ENCODE results near the gene ALDH8A1.

The ALDH8A1 gene

DNA sequence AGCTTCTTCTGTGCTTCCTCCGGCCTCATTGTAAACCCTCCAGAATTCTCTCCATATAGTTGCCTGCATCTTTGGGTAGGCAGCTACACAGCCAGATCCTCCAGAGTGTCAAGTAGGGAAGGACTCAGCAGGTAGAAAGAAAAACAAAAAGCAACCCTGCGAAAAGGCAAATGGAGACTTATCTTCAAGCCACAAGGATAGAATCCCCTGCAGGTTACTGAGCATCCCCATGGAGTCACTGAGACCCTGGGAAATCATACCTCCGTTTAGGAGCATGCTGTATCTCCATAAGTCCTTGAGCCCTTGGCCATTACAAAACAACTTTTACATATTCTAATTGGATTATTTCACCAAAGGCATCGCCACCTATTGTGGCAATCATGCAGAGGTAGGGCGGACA is 28.6 kb downstream of the ALDH8A1 start:
- no peak overlapping the region for H3K4me3 ChIP-seq (replicated peaks in 1 of 2; ENCODE audit: low read depth in 2 of 2, low read length in 2 of 2)
- no peak for DNase-seq (ENCODE audit: low read depth in 2 of 2)
- no peak for TF ChIP-seq CTCF (IDR thresholded peaks at IDR 0.05; ENCODE audit: low read depth, low read length)

DNA sequence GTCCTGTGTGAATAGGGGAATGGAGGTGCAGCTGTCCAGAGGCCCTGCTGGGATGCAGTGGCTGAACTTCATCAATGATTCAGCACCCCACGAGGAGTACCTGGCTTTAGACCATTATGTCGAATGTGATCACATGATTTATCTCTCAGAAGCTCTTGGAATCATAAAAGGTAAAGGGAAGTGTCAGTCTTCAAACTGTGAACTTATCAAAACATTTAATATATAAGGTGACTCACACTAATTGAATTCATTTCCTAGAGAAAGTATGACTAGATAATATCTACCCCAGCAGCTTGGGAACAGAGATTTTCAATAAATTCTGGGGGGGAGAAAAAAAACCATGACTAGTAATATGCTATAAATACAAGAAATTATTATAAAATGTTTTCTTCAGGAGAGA is 29.5 kb downstream of the ALDH8A1 start:
- no peak for TF ChIP-seq CTCF (IDR thresholded peaks at IDR 0.05; ENCODE audit: low read depth, low read length)
- no peak overlapping the region for H3K4me3 ChIP-seq (replicated peaks in 1 of 2; ENCODE audit: low read depth in 2 of 2, low read length in 2 of 2)
- DNase-seq (ENCODE audit: low read depth in 2 of 2) = no peak

DNA sequence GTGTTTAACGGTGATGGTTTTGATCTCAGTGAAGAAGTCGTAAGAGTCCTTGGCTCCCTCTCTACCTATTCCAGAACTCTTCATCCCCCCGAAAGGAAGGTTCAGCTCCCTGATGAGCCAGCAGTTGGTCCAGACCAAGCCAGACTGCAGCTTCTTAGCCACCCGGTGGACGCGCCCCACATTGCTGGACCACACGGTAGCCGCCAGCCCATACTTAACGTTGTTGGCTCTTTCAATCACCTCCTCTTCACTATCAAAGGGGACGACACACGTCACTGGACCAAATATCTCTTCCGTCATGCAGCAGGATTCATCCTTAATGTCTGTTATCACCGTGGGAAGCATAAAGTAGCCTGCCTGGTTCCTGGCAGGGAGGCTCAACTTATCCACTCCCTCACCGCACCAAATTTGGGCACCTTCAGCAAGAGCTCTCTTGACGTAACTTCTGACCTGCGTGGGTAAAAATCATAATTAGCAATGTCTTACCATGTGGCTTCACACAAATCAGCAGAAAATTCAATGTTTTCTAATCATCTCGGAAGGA is 31.4 kb downstream of the ALDH8A1 start:
- no peak for TF ChIP-seq CTCF (IDR thresholded peaks at IDR 0.05; ENCODE audit: low read depth, low read length)
- no peak overlapping the region for H3K4me3 ChIP-seq (replicated peaks in 1 of 2; ENCODE audit: low read depth in 2 of 2, low read length in 2 of 2)
- DNase-seq (ENCODE audit: low read depth in 2 of 2) = peak in 1 of 2 donors; percentile 53

DNA sequence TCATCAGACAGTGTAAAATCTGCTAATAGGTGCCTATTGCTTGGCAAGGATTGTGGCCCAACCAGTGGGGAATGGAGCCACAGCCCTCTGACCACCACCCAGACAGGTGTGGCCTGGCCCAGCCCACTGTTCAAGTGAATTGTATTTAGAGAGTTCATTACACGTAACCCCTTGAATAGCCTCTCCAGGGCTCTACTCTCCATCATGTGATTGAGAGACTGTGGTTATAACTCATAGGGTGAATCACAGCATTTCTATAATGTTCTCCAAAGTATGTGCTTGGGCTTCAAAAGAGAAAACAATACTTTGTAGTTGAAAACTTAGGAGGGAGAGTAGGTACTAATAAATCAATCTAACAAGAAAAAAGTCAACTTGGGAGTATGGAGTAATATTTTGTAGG is 38.4 kb downstream of the ALDH8A1 start:
- H3K4me3 ChIP-seq (replicated peaks in 1 of 2; ENCODE audit: low read depth in 2 of 2, low read length in 2 of 2) = no peak overlapping the region
- DNase-seq (ENCODE audit: low read depth in 2 of 2) = peak; percentile 49 to 88
- TF ChIP-seq CTCF (IDR thresholded peaks at IDR 0.05; ENCODE audit: low read depth, low read length) = no peak

- DNase-seq (ENCODE audit: low read depth in 2 of 2) = no peak
- TF ChIP-seq CTCF (IDR thresholded peaks at IDR 0.05; ENCODE audit: low read depth, low read length) = no peak
These were observed 39.3 kb downstream of the ALDH8A1 start for GRCh38 chr6:134910593-134910935.

GRCh38 chr6:134909701-134910592 is 40.0 kb downstream of the ALDH8A1 start:
- no peak overlapping the region for H3K4me3 ChIP-seq (replicated peaks in 1 of 2; ENCODE audit: low read depth in 2 of 2, low read length in 2 of 2)
- DNase-seq (ENCODE audit: low read depth in 2 of 2) = peak; percentile 28 to 56
- no peak for TF ChIP-seq CTCF (IDR thresholded peaks at IDR 0.05; ENCODE audit: low read depth, low read length)

More at GRCh38 chr6:134910593-134910935, 39.3 kb downstream of the ALDH8A1 start:
- H3K4me3 ChIP-seq (replicated peaks in 1 of 2; ENCODE audit: low read depth in 2 of 2, low read length in 2 of 2) = no peak overlapping the region
